Right lobe of liver (tissue), 6 donors: ENCODE results near the gene PRRX2. TPM values are rescaled to one million over a fixed set of nuclear protein-coding genes. Genes with fewer than 3 reads are reported as not detected.

Experiments used
- ATAC-seq, 4 donors: fragments of 200-7000 bp; cut with Tn5 transposase; one replicate each; pipeline ENCODE4 v1.9.1; 2020; ENCODE audit warnings: mild to moderate bottlenecking in 4 of 4, moderate library complexity in 4 of 4
- DNase-seq, 3 donors: peaks; one replicate each; pipeline ENCODE4 v3.0.0-alpha.2; 2020
- H3K27ac ChIP-seq, 3 donors: fragments of 200-600 bp; one replicate each; pipeline ENCODE4 v1.8.0; 2022
- H3K27me3 ChIP-seq, 2 donors: fragments of 200-600 bp; one replicate each; pipeline ENCODE4 v1.8.0; 2022
- H3K36me3 ChIP-seq, 4 donors: fragments of 200-600 bp; sonication (generic) in 1 of 4; one replicate each; pipeline versions ENCODE4 v1.5.1 to v1.8.0; 2017 to 2022; ENCODE audit warnings: control low read depth in 1 of 4
- H3K4me1 ChIP-seq, 4 donors: fragments of 200-600 bp; sonication (generic) in 1 of 4; one replicate each; pipeline versions ENCODE4 v1.5.1 to v1.8.0; 2017 to 2022; ENCODE audit warnings: control low read depth in 1 of 4
- H3K4me3 ChIP-seq, 3 donors: fragments of 200-600 bp; one replicate each; pipeline ENCODE4 v1.8.0; 2022
- H3K9me3 ChIP-seq, 4 donors: fragments of 200-600 bp; sonication (generic) in 1 of 4; one replicate each; pipeline versions ENCODE4 v1.5.1 to v1.8.0; 2017 to 2022; ENCODE audit warnings: control low read depth in 1 of 4
- CTCF ChIP-seq, 4 donors: fragments of 200-600 bp in 3 of 4; fragments of 450-650 bp in 1 of 4; IDR thresholded peaks; one replicate each; pipeline versions ENCODE4 v1.5.1 to v1.8.0; 2016 to 2022; ENCODE audit warnings: antibody characterized with exemption in 4 of 4, mild to moderate bottlenecking in 2 of 4
- POLR2A ChIP-seq: fragments of 450-650 bp; IDR thresholded peaks from one replicate; pipeline ENCODE4 v1.6.1; 2017; ENCODE audit warnings: antibody characterized with exemption, mild to moderate bottlenecking
- WGBS: methylation state at CpG from one replicate; pipeline ENCODE4 v1.1.6; 2018; ENCODE audit warnings: low coverage, low lambda C conversion rate; ENCODE audit not compliant: insufficient coverage; ENCODE audit errors: missing lambda C conversion rate; 5-methylcytosine and 5-hydroxymethylcytosine counted together
- intact Hi-C, 2 donors: fragments of 100-400 bp; cut with DNase I; formaldehyde crosslinking; loops; one replicate each; pipeline versions ENCODE4 v1.11.2 to v1.14.1; 2022
- total RNA-seq, 6 experiments: library from RNA; depleted of rRNA in 2 of 6; stranded (reverse); fragments of >200 nt in 2 of 6; fragmentation: NEBNext Ultra II Directional in 3 of 6; extraction: Animal tissue kit (Norgen Biotek cat#: 25700) in 3 of 6; gene quantifications; one replicate each; pipeline versions ENCODE4 v1.1.0 to v1.2.4, GENCODE V29; 2016 to 2023
- donor health status: DM: no; HTN: yes; CAD: no.
- donor health status: DM: no; HTN: no; CAD: no.
- donor health status: DM: no; HTN: no; CAD: no.
- donor health status: DM: no; HTN: yes; CAD: no.
- donor health status: DM: no; HTN: yes; CAD: no.

PRRX2 gene
- total RNA-seq, 6 experiments from 2014 or later: not detected

GRCh38 chr9:129640871-129641749 is 24.3 kb upstream of the PRRX2 start:
- DNase-seq (no peak), ATAC-seq (no peak)
- TF ChIP-seq CTCF (IDR thresholded peaks at IDR 0.05) (no peak), POLR2A (no peak)
- H3K4me1 ChIP-seq: peaks cover 0 to 17% (median 8%) of the 10 kb centered on the region in 4 donors
- H3K4me3 ChIP-seq: peak overlapping the region; percentile 79 to 95 (median 93)
- peaks cover 0 to 31% (median 11%) of the 10 kb centered on the region in 4 donors for H3K36me3 ChIP-seq
- intact Hi-C loops: loop anchor here (10.0 kb wide), 1 partner anchor 144 kb away; no protein-coding TSS in a partner anchor
- H3K27ac ChIP-seq: peak overlapping the region in 2 of 3 donors; percentile 54 to 68
- 0% methylated on average over 10 of the region's 44 CpGs for WGBS
- H3K27me3 ChIP-seq: no peaks in the 10 kb centered on the region
- H3K9me3 ChIP-seq: no peaks in the 10 kb centered on the region

GRCh38 chr9:129641750-129642585 is 23.5 kb upstream of the PRRX2 start, which contains the start of gene ASB6:
TSS of gene ASB6 (minus strand) at chr9:129642151. CDS start at chr9:129641999, 152 bp downstream.
- ATAC-seq (peak; percentile 95 to 98 (median 96)), DNase-seq (peak; percentile 98 to 99 (median 98))
- H3K9me3 ChIP-seq: no peaks in the 10 kb centered on the region
- TF ChIP-seq CTCF (IDR thresholded peaks at IDR 0.05) (peak; percentile 99 to 100 (median 100)), POLR2A (peak; percentile 49)
- H3K4me1 ChIP-seq: peaks cover 0 to 17% (median 8%) of the 10 kb centered on the region in 4 donors
- 1% methylated on average over 20 of the region's 93 CpGs for WGBS
- no peaks in the 10 kb centered on the region for H3K27me3 ChIP-seq
- peak within 1 kb of the TSS; percentile 54 to 74 (median 68) for H3K27ac ChIP-seq
- peak within 1 kb of the TSS; percentile 79 to 95 (median 93) for H3K4me3 ChIP-seq
- peaks cover 0 to 24% (median 5%) of the 10 kb centered on the region in 4 donors for H3K36me3 ChIP-seq
- intact Hi-C loops: loop anchor here (10.0 kb wide), 1 partner anchor 143 kb away; no protein-coding TSS in a partner anchor

GRCh38 chr9:129643706-129644105 is 21.7 kb upstream of the PRRX2 start:
- ATAC-seq: no peak
- no peak for TF ChIP-seq CTCF (IDR thresholded peaks at IDR 0.05)
- no peak for TF ChIP-seq POLR2A
- 94% methylated on average over 5 of the region's 10 CpGs for WGBS
- intact Hi-C loops: loop anchor here (10.0 kb wide), 1 partner anchor 141 kb away; no protein-coding TSS in a partner anchor
- Histone ChIP-seq H3K9me3 (no peaks in the 10 kb centered on the region), H3K36me3 (peaks cover 0 to 7% (median 0%) of the 10 kb centered on the region in 4 donors), H3K4me1 (peaks cover 0 to 17% (median 8%) of the 10 kb centered on the region in 4 donors), H3K4me3 (no peak overlapping the region), H3K27me3 (no peaks in the 10 kb centered on the region), H3K27ac (no peak overlapping the region)
- no peak for DNase-seq

GRCh38 chr9:129644365-129644764 is 21.1 kb upstream of the PRRX2 start:
- no peak for ATAC-seq
- WGBS: 71% methylated on average over 4 of the region's 11 CpGs
- H3K27ac ChIP-seq: no peak overlapping the region
- intact Hi-C loops: loop anchor here (10.0 kb wide), 1 partner anchor 140 kb away; no protein-coding TSS in a partner anchor
- no peaks in the 10 kb centered on the region for H3K27me3 ChIP-seq
- H3K36me3 ChIP-seq: peaks cover 0 to under 1% (median 0%) of the 10 kb centered on the region in 4 donors
- H3K4me3 ChIP-seq: no peak overlapping the region
- no peaks in the 10 kb centered on the region for H3K9me3 ChIP-seq
- H3K4me1 ChIP-seq: peaks cover 0 to 17% (median 8%) of the 10 kb centered on the region in 4 donors
- no peak for TF ChIP-seq POLR2A
- no peak for TF ChIP-seq CTCF (IDR thresholded peaks at IDR 0.05)
- DNase-seq: no peak
